ENCODE measurements around the gene FDXACB1.

The FDXACB1 gene

DNA sequence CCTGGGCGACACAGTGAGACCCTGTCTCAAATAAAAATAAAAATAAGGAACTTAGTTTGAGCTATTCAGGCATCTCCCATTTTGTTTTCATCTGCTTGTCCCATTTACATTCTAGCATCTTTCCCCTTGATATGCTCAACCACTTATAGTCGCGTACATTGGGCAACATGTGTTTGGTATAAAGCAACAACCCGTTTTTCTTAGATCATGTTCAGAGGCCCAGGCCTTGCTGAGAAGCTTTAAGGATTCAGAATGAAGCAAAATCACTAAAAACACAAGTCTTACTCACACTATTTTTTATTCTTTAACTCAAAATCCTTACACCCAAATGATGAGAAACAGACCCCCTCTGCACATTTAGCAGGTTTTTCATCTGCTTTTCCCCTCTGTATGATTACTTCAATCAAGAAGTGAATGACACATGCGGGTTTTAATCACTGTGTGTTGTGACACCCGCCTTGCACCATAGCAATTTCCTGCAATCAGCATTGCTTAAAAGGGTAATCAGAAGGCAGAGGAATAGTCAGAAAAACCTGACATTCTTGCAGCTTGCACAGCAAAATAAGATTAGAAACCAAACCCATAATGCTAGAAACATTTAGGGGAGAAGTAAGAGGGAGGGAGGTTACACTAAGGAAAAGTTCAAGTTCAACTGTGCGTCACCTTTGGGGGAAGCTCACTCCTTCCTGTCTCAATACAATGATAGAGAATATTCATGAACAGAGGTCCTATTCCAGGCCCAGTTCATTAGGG lies 33.5 kb downstream of the FDXACB1 start:
- DNase-seq (ENCODE audit: low read depth in 1 of 2, low spot score in 1 of 2) = no peak

DNA sequence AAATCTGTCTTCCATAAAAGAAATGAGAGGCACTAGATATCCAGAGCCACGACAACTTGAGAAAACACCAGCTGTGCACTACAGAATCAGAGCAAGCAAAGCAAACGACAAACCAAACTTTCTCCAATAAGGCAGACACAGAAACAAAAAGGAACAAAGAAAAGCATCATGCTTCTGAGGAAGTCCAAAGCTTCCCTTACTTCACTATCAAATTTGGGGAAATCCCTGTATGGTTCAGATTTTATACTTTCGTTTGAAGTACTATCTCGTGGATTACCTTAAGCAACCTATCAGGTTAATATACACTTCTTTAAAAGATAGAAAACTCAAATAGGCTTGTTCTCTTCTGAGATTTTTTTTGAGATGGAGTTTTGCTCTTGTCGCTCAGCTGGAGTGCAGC lies 35.3 kb downstream of the FDXACB1 start:
- no peak for DNase-seq (ENCODE audit: low read depth in 1 of 2, low spot score in 1 of 2)

DNA sequence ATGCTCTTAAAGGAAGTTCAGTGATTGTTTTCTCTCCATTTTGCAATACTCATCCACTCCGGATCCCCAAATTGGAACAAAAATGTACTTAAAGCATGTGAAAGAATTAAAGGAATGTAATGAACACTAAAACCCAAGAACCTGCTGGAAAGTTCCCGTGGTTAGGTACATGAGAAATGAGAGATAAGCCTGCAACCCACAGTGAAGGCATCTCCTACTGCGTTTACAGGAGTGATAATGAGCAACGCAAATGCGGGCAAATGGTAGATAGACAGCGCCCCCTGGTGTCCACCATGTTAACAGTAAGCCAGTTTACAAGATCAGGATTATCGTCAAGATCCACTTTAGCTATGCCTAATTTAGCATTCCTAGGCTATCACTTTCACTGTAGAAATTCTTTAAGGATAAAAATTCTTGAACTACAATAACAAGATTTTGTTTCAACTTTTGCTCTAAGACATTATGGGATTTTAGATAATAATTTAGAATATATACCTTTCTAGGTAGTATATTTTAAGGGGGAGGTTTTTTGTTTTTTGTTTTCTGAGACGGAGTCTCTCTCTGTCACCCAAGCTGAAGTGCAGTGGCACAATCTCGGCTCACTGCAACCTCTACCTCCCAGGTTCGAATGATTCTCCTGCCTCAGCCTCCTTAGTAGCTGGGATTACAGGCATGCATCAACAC lies 37.5 kb downstream of the FDXACB1 start:
- peak; percentile 77 to 81 for DNase-seq (ENCODE audit: low read depth in 1 of 2, low spot score in 1 of 2)

DNA sequence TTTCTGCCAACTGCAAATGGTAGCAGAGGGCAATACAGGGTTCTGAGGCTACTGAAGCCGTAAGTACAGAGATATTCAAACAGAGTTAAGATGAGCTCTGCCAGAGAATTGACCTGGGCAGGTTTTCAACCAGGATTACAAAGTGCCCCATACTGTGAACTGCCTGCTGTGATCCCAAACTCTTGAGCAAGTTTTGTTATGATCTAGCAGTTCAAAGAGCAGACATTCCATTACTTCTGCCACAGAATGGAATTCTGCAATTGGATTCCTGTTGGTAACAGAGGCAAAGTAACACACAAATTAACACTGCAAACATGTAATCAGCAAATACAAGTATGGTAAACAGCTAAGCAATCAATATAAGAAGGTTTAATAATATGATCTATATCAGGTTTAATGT lies 38.8 kb downstream of the FDXACB1 start:
- no peak for DNase-seq (ENCODE audit: low read depth in 1 of 2, low spot score in 1 of 2)

DNA sequence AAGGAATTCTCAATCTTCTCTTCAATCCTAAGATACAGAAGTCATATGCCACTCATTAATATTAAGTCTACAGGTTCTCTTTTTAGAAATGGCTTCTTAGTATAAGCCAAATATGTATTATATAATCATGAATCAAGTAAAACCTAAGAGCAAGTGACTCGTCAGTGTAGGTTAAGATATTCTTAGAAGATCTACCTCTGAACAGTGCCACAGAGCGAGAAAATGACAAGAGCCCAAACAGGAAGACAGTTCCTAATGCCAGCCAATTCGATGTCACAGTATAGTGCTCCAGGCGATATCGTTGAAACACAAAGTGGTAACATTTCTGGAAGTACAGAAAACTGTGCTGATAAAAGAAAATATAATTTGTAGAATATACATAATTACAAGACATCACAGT lies 40.9 kb downstream of the FDXACB1 start:
- DNase-seq (ENCODE audit: low read depth in 1 of 2, low spot score in 1 of 2) = no peak

DNA sequence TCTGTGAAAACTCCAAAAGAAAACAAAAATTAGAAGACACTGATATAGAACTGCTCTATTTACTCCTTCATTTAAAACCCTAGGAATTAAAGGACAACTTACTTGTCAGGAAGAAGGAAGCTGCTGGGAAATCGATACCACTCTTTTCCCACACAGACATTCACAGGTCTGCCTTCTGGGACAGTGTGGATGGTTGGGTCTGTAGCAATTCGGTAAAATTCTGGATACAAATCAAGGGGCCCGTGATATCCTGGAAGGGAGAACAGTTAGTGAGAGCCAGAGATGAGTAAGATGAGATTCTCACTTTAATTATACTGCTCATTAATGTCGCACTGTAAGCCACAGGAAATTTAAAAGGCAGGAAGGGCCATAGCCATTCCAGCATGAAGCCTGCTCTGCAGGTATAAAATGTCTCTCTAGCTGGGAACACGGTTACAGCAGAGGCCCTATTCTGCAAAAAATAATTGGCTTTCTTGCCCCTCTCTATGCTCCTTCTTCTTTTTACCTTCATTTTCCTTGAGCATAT lies 41.5 kb downstream of the FDXACB1 start:
- DNase-seq (ENCODE audit: low read depth in 1 of 2, low spot score in 1 of 2) = no peak

DNA sequence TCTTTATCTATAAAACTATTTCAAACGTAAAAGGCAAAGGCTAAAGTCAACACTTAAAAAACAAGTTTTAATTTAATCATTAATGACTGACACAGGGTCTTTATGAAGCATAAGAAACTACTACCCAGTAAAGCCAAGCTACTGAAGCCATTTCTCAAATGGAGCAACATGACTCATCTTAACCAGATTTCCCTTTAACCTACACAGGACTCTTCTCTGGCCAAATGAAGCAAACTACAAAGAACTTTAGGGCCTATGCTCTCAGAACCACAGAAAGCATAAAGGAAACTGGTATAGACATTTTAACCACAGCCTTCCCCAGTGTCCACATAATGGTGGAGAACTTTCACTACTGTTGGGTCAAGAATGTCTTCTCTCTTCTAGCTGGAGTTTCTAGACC lies 42.2 kb downstream of the FDXACB1 start:
- no peak for DNase-seq (ENCODE audit: low read depth in 1 of 2, low spot score in 1 of 2)

DNA sequence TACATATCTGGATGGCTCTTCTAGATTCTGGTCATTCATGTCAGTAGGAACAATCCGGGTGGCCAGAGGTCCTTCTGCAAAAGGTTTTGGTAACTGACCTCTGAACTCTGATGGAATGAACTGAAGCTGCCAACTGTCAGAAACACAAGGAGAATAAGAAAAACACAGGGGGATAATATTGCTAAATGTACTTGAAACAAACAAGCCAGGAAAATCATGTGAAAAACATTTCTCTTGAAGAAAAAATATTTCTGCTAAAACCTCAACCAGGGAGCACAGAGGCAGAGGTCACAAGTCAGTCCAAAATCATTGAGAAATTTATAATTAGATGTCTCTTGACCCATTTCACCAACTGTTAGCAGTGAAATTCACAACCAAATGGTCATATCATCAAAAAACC lies 42.8 kb downstream of the FDXACB1 start:
- DNase-seq (ENCODE audit: low read depth in 1 of 2, low spot score in 1 of 2) = no peak

DNA sequence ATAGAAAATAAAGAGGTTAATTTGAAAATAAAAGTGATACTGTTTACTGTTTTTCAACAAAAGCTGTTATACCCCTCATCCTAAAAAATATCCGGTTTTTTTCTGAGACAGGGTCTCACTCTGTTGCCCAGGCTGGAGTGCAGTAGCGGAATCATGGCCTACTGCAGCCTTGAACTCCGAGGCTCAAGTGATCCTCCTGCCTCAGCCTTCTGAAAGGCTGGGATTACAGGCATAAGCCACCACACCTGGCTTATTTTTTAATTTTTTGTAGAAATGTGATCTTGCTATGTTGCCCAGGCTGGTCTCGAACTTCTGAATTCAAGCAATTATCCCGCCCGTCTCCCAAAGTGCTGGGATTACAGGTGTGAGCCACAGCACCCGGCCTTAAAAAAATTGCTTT lies 43.3 kb downstream of the FDXACB1 start:
- no peak for DNase-seq (ENCODE audit: low read depth in 1 of 2, low spot score in 1 of 2)

DNA sequence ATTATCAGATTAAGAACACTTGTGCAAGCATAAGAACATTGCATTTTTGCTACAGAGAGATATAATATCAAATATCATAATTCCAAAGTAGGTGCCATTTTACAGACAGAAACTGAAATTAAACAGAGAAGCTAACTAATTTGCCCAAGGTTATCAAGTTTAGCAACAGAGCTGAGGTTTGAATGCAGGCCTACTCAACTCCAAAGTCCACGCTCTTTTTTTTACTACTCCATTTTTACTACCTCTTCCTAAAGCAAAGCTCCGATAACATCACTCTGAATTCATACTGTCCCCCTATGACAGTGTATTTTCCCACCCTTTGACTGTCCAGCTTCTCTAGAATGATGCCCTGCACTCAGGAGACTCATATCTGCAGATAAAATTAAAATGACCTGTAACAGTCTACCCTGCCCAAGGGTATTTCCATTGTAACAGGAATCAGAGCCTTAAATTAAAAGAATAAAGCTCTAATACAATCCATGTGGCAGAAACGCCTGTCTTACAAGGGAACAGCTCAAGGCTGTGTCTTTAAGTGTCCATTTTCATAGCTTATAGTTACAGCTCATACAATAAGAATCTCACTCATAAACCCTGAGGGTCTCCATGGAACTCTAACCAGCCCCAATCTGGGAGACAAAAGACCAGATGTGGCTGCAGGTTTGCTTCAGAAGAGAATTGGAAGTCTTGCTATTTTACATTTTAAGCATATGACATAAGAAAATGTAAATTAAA lies 44.4 kb downstream of the FDXACB1 start:
- DNase-seq (ENCODE audit: low read depth in 1 of 2, low spot score in 1 of 2) = no peak

DNA sequence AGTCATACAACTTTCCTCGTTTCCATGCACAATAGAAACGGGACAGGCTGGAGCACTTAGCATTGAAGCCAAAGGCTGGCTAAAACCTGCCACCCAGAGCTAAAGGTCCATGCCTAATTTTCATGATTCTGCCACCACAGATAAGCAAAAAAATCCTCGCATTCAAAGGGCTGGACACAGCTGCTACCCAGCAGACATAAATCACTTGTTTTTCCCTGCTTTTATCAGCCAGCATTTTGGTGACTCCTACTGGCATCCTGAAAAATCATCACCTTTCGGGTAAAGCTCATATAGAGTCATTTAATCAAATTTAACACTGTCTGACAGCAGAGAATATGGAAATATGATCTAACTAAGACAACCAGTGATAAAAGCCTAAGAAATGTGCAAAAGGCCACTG lies 45.4 kb downstream of the FDXACB1 start:
- no peak for DNase-seq (ENCODE audit: low read depth in 1 of 2, low spot score in 1 of 2)

DNA sequence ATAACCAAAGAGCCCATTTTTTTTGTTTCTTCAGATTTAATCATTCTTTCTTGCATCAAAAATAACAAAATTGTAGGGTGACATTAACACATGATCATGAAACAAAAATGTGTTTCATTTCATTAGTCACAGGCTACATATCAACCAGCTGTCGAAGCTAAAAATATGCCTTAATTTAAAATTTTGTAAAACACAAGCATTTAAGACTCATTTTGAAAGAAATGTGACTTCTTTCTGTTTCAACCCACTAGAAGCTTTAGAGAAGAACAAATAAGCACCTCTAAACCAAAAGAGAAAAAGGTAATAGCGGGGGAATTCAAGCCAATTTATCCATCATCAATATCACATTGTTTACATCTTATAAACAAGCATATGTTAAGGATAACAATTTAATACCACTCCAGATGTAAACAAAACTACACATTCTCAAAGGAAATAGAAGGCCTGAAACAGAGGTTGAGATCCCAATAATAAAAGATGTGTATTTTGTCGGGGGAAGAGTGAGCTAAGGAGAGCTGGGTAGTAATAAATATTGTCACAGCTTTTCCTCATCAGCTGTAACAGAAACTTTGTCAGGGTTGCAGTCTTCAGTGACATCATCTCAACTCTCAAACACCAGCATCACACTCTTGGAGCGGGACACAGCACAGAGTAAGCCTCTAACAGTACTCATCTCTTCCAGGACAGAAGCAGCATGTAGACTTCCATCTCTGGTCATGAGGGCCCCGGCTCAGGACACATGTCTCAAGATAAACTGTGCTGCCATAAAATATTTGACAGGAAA lies 49.6 kb downstream of the FDXACB1 start:
- DNase-seq (ENCODE audit: low read depth in 1 of 2, low spot score in 1 of 2) = no peak

DNA sequence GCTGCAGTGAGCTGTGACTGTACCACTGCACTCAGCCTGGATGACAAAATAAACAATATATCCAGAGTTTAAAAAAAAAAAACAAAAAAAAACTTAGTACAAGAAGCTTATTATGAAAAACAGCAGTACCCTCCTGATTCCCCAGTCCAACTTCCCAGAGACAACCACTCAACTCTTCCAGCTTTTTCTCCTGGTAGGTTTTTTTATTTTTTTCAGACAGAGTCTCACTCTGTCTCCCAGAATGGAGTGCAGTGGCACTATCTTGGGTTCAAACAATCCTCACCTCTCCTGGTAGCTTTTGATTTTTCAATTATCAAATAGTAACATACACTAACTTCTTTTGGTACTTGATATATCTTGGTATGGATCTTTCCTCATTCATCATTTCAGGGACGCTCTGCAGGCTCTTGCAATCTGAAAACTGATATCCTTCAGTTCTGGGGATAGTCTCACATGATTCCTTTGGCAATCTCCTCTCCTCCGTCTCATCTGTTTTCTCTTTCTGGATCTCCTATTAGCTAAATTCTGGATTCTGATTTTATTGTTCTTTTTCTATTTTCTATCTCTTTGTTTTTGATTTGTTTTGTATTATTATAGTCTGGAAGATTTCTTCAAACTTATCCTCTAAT lies 52.5 kb downstream of the FDXACB1 start:
- DNase-seq (ENCODE audit: low read depth in 1 of 2, low spot score in 1 of 2) = no peak

Measured in activated T-helper 1 cell treated with anti-CD3 and anti-CD28 coated beads, Interleukin-2, amount 50 U/mL, for 16 hours (primary cell).